WTC11 (cell line): Measurements from ENCODE around the gene IP6K3. TPM values are rescaled to one million over a fixed set of nuclear protein-coding genes. Genes with fewer than 3 reads are reported as not detected.

ENCODE experiments used
- CREB1 ChIP-seq: sonication (generic); formaldehyde crosslinking; IDR thresholded peaks from 2 replicates; pipeline ENCODE4 v1.8.0; 2023; ENCODE audit warnings: mild to moderate bottlenecking, missing genetic modification reagents
- ESRRA ChIP-seq: sonication (generic); formaldehyde crosslinking; IDR thresholded peaks from 2 replicates; pipeline ENCODE4 v1.8.1; 2022; ENCODE audit warnings: mild to moderate bottlenecking, missing genetic modification reagents, borderline replicate concordance
- FOXK1 ChIP-seq: sonication (generic); formaldehyde crosslinking; IDR thresholded peaks from 2 replicates; pipeline ENCODE4 v1.8.0; 2022; ENCODE audit warnings: mild to moderate bottlenecking, moderate library complexity, missing genetic modification reagents
- GABPB1 ChIP-seq: sonication (generic); formaldehyde crosslinking; IDR thresholded peaks from 2 replicates; pipeline ENCODE4 v1.8.1; 2023; ENCODE audit warnings: mild to moderate bottlenecking, missing genetic modification reagents
- HMGXB4 ChIP-seq: sonication (generic); formaldehyde crosslinking; IDR thresholded peaks from 2 replicates; pipeline ENCODE4 v1.8.1; 2023; ENCODE audit warnings: mild to moderate bottlenecking, moderate library complexity, missing genetic modification reagents
- JAZF1 ChIP-seq: fragments of 250-450 bp; sonication (Bioruptor Pico); IDR thresholded peaks from 2 replicates; pipeline ENCODE4 v1.9.0; 2021; ENCODE audit warnings: moderate library complexity, mild to moderate bottlenecking, inconsistent platforms
- MAX ChIP-seq: sonication (generic); formaldehyde crosslinking; IDR thresholded peaks from 2 replicates; pipeline ENCODE4 v1.8.0; 2022; ENCODE audit warnings: mild to moderate bottlenecking, missing genetic modification reagents
- NFYB ChIP-seq: sonication (generic); formaldehyde crosslinking; conservative IDR thresholded peaks from 2 replicates; pipeline ENCODE4 v1.8.0; 2022; ENCODE audit warnings: low read depth, missing genetic modification reagents
- NR1H2 ChIP-seq: sonication (generic); formaldehyde crosslinking; IDR thresholded peaks from 2 replicates; pipeline ENCODE4 v1.9.0; 2021; ENCODE audit warnings: mild to moderate bottlenecking, moderate library complexity, missing genetic modification reagents
- STAT6 ChIP-seq: sonication (generic); formaldehyde crosslinking; conservative IDR thresholded peaks from 2 replicates; pipeline ENCODE4 v1.8.1; 2023; ENCODE audit warnings: mild to moderate bottlenecking, low read depth, missing genetic modification reagents, moderate library complexity
- TCF7 ChIP-seq: sonication (generic); formaldehyde crosslinking; IDR thresholded peaks from 2 replicates; pipeline ENCODE4 v1.8.0; 2022; ENCODE audit warnings: mild to moderate bottlenecking, low read depth, missing genetic modification reagents, moderate library complexity
- ZBTB43 ChIP-seq: sonication (generic); formaldehyde crosslinking; IDR thresholded peaks from 2 replicates; pipeline ENCODE4 v1.8.1; 2023; ENCODE audit warnings: mild to moderate bottlenecking, missing genetic modification reagents
- ZNF138 ChIP-seq: sonication (generic); formaldehyde crosslinking; conservative IDR thresholded peaks from 2 replicates; pipeline ENCODE4 v1.8.1; 2022; ENCODE audit warnings: mild to moderate bottlenecking, moderate library complexity, missing genetic modification reagents
- ZNF263 ChIP-seq: sonication (generic); formaldehyde crosslinking; IDR thresholded peaks from 2 replicates; pipeline ENCODE4 v1.8.1; 2022; ENCODE audit warnings: low read depth, mild to moderate bottlenecking, moderate library complexity, missing genetic modification reagents
- ZNF396 ChIP-seq: fragments of 250-450 bp; sonication (Bioruptor Pico); IDR thresholded peaks from 2 replicates; pipeline ENCODE4 v1.8.0; 2021; ENCODE audit warnings: mild to moderate bottlenecking, moderate library complexity, borderline replicate concordance
- ZNF416 ChIP-seq: fragments of 250-450 bp; sonication (Bioruptor Pico); IDR thresholded peaks from 2 replicates; pipeline ENCODE4 v1.9.0; 2021; ENCODE audit warnings: mild to moderate bottlenecking, inconsistent platforms
- ZNF532 ChIP-seq: fragments of 250-450 bp; sonication (Bioruptor Pico); IDR thresholded peaks from 2 replicates; pipeline ENCODE4 v1.9.0; 2021; ENCODE audit warnings: mild to moderate bottlenecking, borderline replicate concordance
- total RNA-seq: library from RNA; stranded (reverse); gene quantifications from 3 replicates; pipeline ENCODE4 v1.2.3, GENCODE V29; 2021
- TF ChIP-seq, protein P1 (sequence below): sonication (generic); formaldehyde crosslinking; IDR thresholded peaks from 2 replicates; pipeline ENCODE4 v1.8.0; 2022; ENCODE audit warnings: mild to moderate bottlenecking, missing genetic modification reagents
- TF ChIP-seq, protein P2 (sequence below): sonication (generic); formaldehyde crosslinking; IDR thresholded peaks from 2 replicates; pipeline ENCODE4 v1.8.1; 2023; ENCODE audit warnings: mild to moderate bottlenecking, missing genetic modification reagents
- TF ChIP-seq, protein P3 (sequence below): sonication (generic); formaldehyde crosslinking; IDR thresholded peaks from 2 replicates; pipeline ENCODE4 v1.8.0; 2022; ENCODE audit warnings: mild to moderate bottlenecking, missing genetic modification reagents
- TF ChIP-seq, protein P4 (sequence below): fragments of 250-450 bp; sonication (Bioruptor Pico); IDR thresholded peaks from 2 replicates; pipeline ENCODE4 v1.9.0; 2021; ENCODE audit warnings: mild to moderate bottlenecking

IP6K3 gene
- total RNA-seq, 1 experiment from 2014 or later: 1.1 TPM

GRCh38 chr6:33711140-33712129 lies 35.3 kb downstream of the IP6K3 start, which contains the start of gene UQCC2 (continued):
- TF ChIP-seq ESRRA (CRISPR knock-in tag) (0 out of 2 replicates have a peak, but pooled peaks have one; percentile 44), NFYB (CRISPR knock-in tag) (no peak), ZBTB43 (CRISPR knock-in tag) (no peak), ZNF138 (no peak), TCF7 (CRISPR knock-in tag) (no peak), MAX (peak; percentile 97), GABPB1 (CRISPR knock-in tag) (peak; percentile 68), CREB1 (CRISPR knock-in tag) (0 out of 2 replicates have a peak, but pooled peaks have one; percentile 34), FOXK1 (CRISPR knock-in tag) (peak; percentile 37; the same call in 1 of the 2 replicates), HMGXB4 (CRISPR knock-in tag) (peak; percentile 75), ZNF263 (CRISPR knock-in tag) (peak; percentile 44; the same call in 1 of the 2 replicates), STAT6 (CRISPR knock-in tag) (no peak), ZNF416 (CRISPR knock-in tag) (peak; percentile 57; the same call in 1 of the 2 replicates), ZNF396 (no peak), ZNF532 (no peak; the same call in 1 of the 2 replicates), JAZF1 (no peak), NR1H2 (CRISPR knock-in tag) (no peak)
- TF ChIP-seq, protein P1, sequence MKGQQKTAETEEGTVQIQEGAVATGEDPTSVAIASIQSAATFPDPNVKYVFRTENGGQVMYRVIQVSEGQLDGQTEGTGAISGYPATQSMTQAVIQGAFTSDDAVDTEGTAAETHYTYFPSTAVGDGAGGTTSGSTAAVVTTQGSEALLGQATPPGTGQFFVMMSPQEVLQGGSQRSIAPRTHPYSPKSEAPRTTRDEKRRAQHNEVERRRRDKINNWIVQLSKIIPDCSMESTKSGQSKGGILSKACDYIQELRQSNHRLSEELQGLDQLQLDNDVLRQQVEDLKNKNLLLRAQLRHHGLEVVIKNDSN (CRISPR knock-in tag): peak; percentile 89
- TF ChIP-seq, protein P2, sequence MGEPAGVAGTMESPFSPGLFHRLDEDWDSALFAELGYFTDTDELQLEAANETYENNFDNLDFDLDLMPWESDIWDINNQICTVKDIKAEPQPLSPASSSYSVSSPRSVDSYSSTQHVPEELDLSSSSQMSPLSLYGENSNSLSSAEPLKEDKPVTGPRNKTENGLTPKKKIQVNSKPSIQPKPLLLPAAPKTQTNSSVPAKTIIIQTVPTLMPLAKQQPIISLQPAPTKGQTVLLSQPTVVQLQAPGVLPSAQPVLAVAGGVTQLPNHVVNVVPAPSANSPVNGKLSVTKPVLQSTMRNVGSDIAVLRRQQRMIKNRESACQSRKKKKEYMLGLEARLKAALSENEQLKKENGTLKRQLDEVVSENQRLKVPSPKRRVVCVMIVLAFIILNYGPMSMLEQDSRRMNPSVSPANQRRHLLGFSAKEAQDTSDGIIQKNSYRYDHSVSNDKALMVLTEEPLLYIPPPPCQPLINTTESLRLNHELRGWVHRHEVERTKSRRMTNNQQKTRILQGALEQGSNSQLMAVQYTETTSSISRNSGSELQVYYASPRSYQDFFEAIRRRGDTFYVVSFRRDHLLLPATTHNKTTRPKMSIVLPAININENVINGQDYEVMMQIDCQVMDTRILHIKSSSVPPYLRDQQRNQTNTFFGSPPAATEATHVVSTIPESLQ (CRISPR knock-in tag): no peak
- TF ChIP-seq, protein P3, sequence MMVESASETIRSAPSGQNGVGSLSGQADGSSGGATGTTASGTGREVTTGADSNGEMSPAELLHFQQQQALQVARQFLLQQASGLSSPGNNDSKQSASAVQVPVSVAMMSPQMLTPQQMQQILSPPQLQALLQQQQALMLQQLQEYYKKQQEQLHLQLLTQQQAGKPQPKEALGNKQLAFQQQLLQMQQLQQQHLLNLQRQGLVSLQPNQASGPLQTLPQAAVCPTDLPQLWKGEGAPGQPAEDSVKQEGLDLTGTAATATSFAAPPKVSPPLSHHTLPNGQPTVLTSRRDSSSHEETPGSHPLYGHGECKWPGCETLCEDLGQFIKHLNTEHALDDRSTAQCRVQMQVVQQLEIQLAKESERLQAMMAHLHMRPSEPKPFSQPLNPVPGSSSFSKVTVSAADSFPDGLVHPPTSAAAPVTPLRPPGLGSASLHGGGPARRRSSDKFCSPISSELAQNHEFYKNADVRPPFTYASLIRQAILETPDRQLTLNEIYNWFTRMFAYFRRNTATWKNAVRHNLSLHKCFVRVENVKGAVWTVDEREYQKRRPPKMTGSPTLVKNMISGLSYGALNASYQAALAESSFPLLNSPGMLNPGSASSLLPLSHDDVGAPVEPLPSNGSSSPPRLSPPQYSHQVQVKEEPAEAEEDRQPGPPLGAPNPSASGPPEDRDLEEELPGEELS: no peak; the same call in 1 of the 2 replicates
- TF ChIP-seq, protein P4, sequence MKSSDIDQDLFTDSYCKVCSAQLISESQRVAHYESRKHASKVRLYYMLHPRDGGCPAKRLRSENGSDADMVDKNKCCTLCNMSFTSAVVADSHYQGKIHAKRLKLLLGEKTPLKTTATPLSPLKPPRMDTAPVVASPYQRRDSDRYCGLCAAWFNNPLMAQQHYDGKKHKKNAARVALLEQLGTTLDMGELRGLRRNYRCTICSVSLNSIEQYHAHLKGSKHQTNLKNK (CRISPR knock-in tag): no peak
